ENCODE data around the gene RNF145. TPM values are rescaled to one million over a fixed set of nuclear protein-coding genes. Genes with fewer than 3 reads are reported as not detected.

Gene RNF145
- total and polyA plus RNA-seq, 10 of the 15 experiments (the other 5 are each of a cell fraction or from before 2014, with no cell fraction given) = 9.7 to 58.1 (median 38.2) TPM

DNA sequence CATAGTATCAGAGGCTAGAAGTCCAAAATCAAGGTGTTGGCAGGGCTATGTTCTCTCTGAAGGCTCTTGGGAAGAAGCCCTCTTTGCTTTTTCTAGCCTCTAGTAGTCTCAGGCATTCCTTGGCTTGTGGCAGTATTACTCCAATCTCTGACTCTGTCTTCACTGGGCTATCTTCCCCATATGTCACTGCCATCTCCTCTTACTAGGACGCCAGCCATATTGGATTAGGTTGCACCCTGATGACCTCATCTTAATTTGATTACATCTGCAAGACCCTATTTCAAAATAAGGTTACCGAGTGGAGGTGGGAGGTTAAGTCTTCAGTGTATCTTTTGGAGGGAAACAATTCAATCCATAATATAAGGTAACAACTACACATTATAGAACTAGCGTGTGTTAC lies 88.3 kb downstream of the RNF145 start:
- POLR2A ChIA-PET = no interaction called here
- intact Hi-C loops (cut with micrococcal nuclease; ENCODE audit: unreplicated experiment) = no loop called here

More for the DNA sequence above, 88.3 kb downstream of the RNF145 start:
- no peak for DNase-seq (ENCODE audit: low read depth, low spot score)
- ChIA-PET SMC1A (ENCODE audit: uncharacterized antibody, unreplicated experiment) (no interaction called here), CTCF (no interaction called here), RAD21 (ENCODE audit: unreplicated experiment) (no interaction called here)
- Histone ChIP-seq H2AFZ (ENCODE audit: control insufficient read depth, low read depth, low read length) (no peak overlapping the region), H3K36me3 (ENCODE audit: control insufficient read depth in 2 of 2, insufficient read depth in 2 of 2, low read length in 1 of 2) (no peaks in the 10 kb centered on the region), H3K9ac (ENCODE audit: control insufficient read depth, insufficient read depth, low read length) (no peak overlapping the region), H3K27ac (ENCODE audit: control insufficient read depth, insufficient read depth) (no peak overlapping the region), H3K4me3 (no peak overlapping the region), H3K4me2 (ENCODE audit: control insufficient read depth, insufficient read depth) (no peak overlapping the region), H3K79me2 (ENCODE audit: control insufficient read depth, insufficient read depth, low read length) (no peaks in the 10 kb centered on the region), H4K20me1 (ENCODE audit: control insufficient read depth, insufficient read depth) (no peaks in the 10 kb centered on the region), H3K27me3 (replicated peaks in 1 of 2; ENCODE audit: control insufficient read depth in 2 of 2, insufficient read depth in 2 of 2, low read length in 1 of 2) (no peaks in the 10 kb centered on the region), H3K9me3 (replicated peaks; ENCODE audit: control insufficient read depth, insufficient read depth, low read length) (no peaks in the 10 kb centered on the region; the same call in 2 of the 3 replicates), H3K4me1 (ENCODE audit: control insufficient read depth, insufficient read depth, low read length) (no peaks in the 10 kb centered on the region)
- WGBS (ENCODE audit: insufficient coverage, insufficient replicate concordance, low lambda C conversion rate, missing lambda C conversion rate) = 72% methylated on average over 3 of the region's 3 CpGs
- in situ Hi-C loops (cut with MboI) = no loop called here
- peak; percentile 66 for FAIRE-seq
- TF ChIP-seq, protein P1, sequence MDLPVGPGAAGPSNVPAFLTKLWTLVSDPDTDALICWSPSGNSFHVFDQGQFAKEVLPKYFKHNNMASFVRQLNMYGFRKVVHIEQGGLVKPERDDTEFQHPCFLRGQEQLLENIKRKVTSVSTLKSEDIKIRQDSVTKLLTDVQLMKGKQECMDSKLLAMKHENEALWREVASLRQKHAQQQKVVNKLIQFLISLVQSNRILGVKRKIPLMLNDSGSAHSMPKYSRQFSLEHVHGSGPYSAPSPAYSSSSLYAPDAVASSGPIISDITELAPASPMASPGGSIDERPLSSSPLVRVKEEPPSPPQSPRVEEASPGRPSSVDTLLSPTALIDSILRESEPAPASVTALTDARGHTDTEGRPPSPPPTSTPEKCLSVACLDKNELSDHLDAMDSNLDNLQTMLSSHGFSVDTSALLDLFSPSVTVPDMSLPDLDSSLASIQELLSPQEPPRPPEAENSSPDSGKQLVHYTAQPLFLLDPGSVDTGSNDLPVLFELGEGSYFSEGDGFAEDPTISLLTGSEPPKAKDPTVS (IDR thresholded peaks at IDR 0.05; ENCODE audit: low read depth, low read length) = no peak
- TF ChIP-seq WRNIP1 (IDR thresholded peaks at IDR 0.05; ENCODE audit: borderline replicate concordance, low read depth, low read length) (no peak), PAX8 (IDR thresholded peaks at IDR 0.05) (no peak), SREBF2 (IDR thresholded peaks at IDR 0.05; ENCODE audit: low read length) (no peak), PML (IDR thresholded peaks at IDR 0.05; ENCODE audit: low read length) (no peak), NR2F1 (conservative IDR thresholded peaks at IDR 0.05) (no peak), SIX5 (IDR thresholded peaks at IDR 0.05; ENCODE audit: low read depth, low read length, severe bottlenecking) (no peak), NRF1 (conservative IDR thresholded peaks at IDR 0.05; ENCODE audit: low read depth, low read length) (no peak), RAD51 (IDR thresholded peaks at IDR 0.05) (no peak), BMI1 (IDR thresholded peaks at IDR 0.05; ENCODE audit: borderline replicate concordance) (no peak), BCL11A (IDR thresholded peaks at IDR 0.05; ENCODE audit: low read depth, low read length) (no peak), CBFB (IDR thresholded peaks at IDR 0.05; ENCODE audit: low read depth) (no peak), SMARCA5 (IDR thresholded peaks at IDR 0.05) (no peak), POLR2AphosphoS5 (IDR thresholded peaks at IDR 0.05; ENCODE audit: low read length) (no peak), FOXK2 (IDR thresholded peaks at IDR 0.05) (no peak), KAT2A (conservative IDR thresholded peaks at IDR 0.05; ENCODE audit: control insufficient read depth, low read depth, low read length) (no peak)
- TF ChIP-seq, protein P2, sequence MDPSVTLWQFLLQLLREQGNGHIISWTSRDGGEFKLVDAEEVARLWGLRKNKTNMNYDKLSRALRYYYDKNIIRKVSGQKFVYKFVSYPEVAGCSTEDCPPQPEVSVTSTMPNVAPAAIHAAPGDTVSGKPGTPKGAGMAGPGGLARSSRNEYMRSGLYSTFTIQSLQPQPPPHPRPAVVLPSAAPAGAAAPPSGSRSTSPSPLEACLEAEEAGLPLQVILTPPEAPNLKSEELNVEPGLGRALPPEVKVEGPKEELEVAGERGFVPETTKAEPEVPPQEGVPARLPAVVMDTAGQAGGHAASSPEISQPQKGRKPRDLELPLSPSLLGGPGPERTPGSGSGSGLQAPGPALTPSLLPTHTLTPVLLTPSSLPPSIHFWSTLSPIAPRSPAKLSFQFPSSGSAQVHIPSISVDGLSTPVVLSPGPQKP (IDR thresholded peaks at IDR 0.05; ENCODE audit: low read depth, low read length) = no peak
- BruUV-seq (replicated peaks) = no TSS peak
- ATAC-seq = no peak; the same call in 2 of the 3 replicates
